ENCODE measurements around the gene NPPA. TPM values are rescaled to one million over a fixed set of nuclear protein-coding genes. Genes with fewer than 3 reads are reported as not detected.

NPPA gene
- total RNA-seq, 4 donors from 2014 or later: not detected

- H3K27ac ChIP-seq: no peak overlapping the region
- WGBS: 94% methylated on average over 3 of the region's 3 CpGs
- no peak overlapping the region for H3K4me3 ChIP-seq
- H3K36me3 ChIP-seq: peaks cover 93% of the 10 kb centered on the region
- H3K9me3 ChIP-seq: no peaks in the 10 kb centered on the region
- DNase-seq (ENCODE audit: low spot score in 2 of 2): no peak
- no peak for TF ChIP-seq EP300 (IDR thresholded peaks at IDR 0.05)
- TF ChIP-seq CTCF (IDR thresholded peaks at IDR 0.05): no peak
- no peak for TF ChIP-seq POLR2A (IDR thresholded peaks at IDR 0.05)
- no peak for TF ChIP-seq POLR2AphosphoS5 (IDR thresholded peaks at IDR 0.05)
- H3K27me3 ChIP-seq: no peaks in the 10 kb centered on the region
- H3K4me1 ChIP-seq: no peaks in the 10 kb centered on the region
These were observed 25.5 kb downstream of the NPPA start for GRCh38 chr1:11822091-11822490.

DNA sequence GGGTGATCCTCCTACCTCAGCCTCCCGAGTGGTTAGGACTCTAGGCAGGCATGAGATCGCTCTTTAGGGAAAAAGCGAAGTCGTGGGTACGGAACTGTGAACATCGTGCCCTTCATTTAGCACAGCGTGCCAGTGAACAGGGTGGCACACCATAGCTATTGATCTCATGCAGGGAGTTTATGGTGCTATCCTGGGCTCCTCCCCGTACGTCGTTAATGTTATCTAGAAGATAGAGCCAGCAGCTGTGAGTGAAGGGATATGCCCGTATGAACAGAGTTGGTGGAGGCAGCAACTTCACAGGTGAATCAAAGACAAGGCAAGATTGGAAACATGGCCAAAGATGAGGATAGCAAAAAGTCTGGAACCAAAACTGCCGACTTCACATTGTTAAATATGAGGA lies 30.4 kb downstream of the NPPA start:
- H3K36me3 ChIP-seq: peaks cover 71% of the 10 kb centered on the region
- no peak for DNase-seq (ENCODE audit: low spot score in 2 of 2)
- H3K4me1 ChIP-seq: no peaks in the 10 kb centered on the region
- 96% methylated on average over 12 of the region's 12 CpGs for WGBS
- no peak overlapping the region for H3K4me3 ChIP-seq
- H3K9me3 ChIP-seq: no peaks in the 10 kb centered on the region
- no peak for TF ChIP-seq POLR2A (IDR thresholded peaks at IDR 0.05)
- no peak for TF ChIP-seq CTCF (IDR thresholded peaks at IDR 0.05)
- TF ChIP-seq EP300 (IDR thresholded peaks at IDR 0.05): no peak
- no peak for TF ChIP-seq POLR2AphosphoS5 (IDR thresholded peaks at IDR 0.05)
- no peak overlapping the region for H3K27ac ChIP-seq
- no peaks in the 10 kb centered on the region for H3K27me3 ChIP-seq

DNA sequence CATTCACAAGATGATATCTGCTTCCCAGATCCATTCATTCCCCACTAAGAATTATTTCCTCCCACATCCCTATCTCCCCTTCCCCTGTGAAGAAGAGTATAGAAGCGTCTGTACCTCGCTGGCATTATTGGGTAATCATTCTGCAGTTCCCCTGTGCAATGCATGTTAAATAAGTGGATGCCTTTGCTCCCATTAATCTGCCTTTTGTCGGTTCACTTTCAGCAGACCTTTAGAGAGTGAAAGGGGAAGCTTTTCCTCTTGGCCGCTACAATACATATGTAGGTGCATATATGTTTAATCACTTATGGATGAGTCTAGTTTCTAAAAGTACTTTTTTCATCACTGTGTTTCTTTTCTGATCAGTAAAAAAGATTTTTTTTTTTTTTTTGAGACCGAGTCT lies 34.6 kb downstream of the NPPA start:
- Histone ChIP-seq H3K27ac (no peak overlapping the region), H3K9me3 (no peaks in the 10 kb centered on the region), H3K27me3 (no peaks in the 10 kb centered on the region), H3K36me3 (peaks cover 63% of the 10 kb centered on the region), H3K4me1 (peaks cover 3% of the 10 kb centered on the region), H3K4me3 (no peak overlapping the region)
- WGBS: 91% methylated on average over 5 of the region's 5 CpGs
- DNase-seq (ENCODE audit: low spot score in 2 of 2): no peak
- TF ChIP-seq POLR2AphosphoS5 (IDR thresholded peaks at IDR 0.05) (no peak), EP300 (IDR thresholded peaks at IDR 0.05) (no peak), CTCF (IDR thresholded peaks at IDR 0.05) (no peak), POLR2A (IDR thresholded peaks at IDR 0.05) (no peak)

- Histone ChIP-seq H3K4me3 (peak overlapping the region; percentile 76), H3K4me1 (peaks cover 51% of the 10 kb centered on the region), H3K36me3 (peaks cover 29% of the 10 kb centered on the region), H3K27ac (no peak overlapping the region), H3K27me3 (no peaks in the 10 kb centered on the region), H3K9me3 (no peaks in the 10 kb centered on the region)
- DNase-seq (ENCODE audit: low spot score in 2 of 2): no peak
- 48% methylated on average over 2 of the region's 2 CpGs for WGBS
- TF ChIP-seq EP300 (IDR thresholded peaks at IDR 0.05): no peak
- no peak for TF ChIP-seq POLR2AphosphoS5 (IDR thresholded peaks at IDR 0.05)
These were observed 40.5 kb downstream of the NPPA start for GRCh38 chr1:11807133-11807532.

DNA sequence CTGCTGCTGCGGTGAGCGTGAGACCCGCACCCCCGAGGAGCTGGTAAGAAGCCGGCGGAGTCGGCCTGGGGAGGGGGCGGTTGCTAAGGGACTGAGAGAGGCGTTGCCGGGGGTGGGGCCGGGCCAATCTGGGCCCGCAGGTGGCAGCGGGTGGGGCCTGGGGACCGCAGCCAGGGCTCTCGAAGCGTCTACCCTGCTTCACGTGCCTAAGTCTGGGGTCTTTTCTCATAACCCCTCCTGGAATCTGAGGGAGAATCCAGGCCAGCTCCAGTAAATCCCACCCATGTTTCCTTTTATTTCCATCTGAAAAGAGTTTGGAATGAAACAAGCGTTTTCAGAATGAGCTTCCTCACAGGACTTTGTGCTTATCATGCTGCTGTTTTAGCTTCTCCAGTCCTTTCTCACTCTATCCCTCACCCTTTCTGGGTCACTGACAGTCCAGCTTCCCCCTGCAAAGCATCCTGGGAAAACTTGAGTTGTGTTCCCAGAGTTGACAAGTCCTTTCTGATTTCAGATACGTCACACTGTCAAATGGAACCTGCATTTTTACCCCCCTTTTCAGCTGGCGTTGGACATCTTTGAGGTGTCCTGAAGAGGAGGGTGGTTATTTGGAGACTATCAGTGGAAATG lies 41.2 kb downstream of the NPPA start:
- no peaks in the 10 kb centered on the region for H3K9me3 ChIP-seq
- H3K4me3 ChIP-seq: peak overlapping the region; percentile 76
- no peaks in the 10 kb centered on the region for H3K27me3 ChIP-seq
- H3K4me1 ChIP-seq: peaks cover 55% of the 10 kb centered on the region
- DNase-seq (ENCODE audit: low spot score in 2 of 2): no peak
- H3K27ac ChIP-seq: peak overlapping the region; percentile 97
- TF ChIP-seq EP300 (IDR thresholded peaks at IDR 0.05): no peak
- no peak for TF ChIP-seq CTCF (IDR thresholded peaks at IDR 0.05)
- TF ChIP-seq POLR2AphosphoS5 (IDR thresholded peaks at IDR 0.05): no peak
- TF ChIP-seq POLR2A (IDR thresholded peaks at IDR 0.05): no peak
- peaks cover 22% of the 10 kb centered on the region for H3K36me3 ChIP-seq
- 6% methylated on average over 3 of the region's 20 CpGs for WGBS

All from suprapubic skin (tissue), 4 donors.